CD4-positive, alpha-beta T cell treated with Interleukin-17A for 4 hours (primary cell): ENCODE measurements around the gene ZNF71.
"Not testable (repeated sequence)": the region's sequence is repeated elsewhere in the genome, so short reads cannot be mapped to it uniquely, and the experiment has no call there.

Source experiments
- DNase-seq: peaks from one replicate; pipeline ENCODE4 v3.0.0-alpha.2; 2020; ENCODE audit warnings: mixed read lengths

Gene ZNF71

DNA sequence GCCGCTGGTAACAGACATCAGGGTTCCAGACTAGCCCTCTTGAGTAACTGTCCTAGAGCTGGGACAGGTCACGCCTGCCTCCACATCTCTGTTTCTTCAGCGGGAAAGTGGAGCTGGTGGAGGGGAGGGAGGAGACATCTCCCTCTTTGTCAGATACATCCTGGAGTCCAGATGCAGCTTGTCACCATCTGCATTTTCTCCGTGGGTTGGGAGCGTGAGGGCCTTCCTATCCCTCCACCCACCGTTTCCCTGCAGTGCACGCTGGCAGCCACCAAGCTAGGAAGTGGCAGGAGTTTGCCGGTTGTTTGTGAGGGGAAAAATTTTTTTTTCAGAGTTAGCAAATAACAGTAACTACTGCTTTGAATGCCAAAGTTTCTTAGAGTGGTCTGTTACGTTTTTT lies 27.9 kb downstream of the ZNF71 start:
- no peak for DNase-seq

DNA sequence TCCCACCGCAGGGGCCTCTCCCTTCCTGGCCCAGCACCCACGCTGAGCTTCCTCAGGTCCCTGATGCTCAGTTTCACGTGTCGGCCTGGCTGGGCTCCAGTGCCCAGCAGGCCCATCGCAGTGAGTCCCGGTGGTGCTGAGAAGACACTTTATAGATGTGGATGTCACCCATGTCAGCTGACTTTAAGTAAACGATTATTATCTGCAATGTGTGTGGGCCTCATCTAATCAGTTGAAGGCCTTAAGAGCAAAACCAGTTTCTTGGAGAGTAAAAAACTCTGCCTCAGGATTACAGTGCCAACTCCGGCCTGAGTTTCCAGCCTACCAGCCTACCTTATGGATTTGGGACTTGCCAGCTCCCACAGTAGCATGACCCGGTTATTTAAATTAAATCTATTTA lies 30.6 kb downstream of the ZNF71 start:
- no peak for DNase-seq

DNA sequence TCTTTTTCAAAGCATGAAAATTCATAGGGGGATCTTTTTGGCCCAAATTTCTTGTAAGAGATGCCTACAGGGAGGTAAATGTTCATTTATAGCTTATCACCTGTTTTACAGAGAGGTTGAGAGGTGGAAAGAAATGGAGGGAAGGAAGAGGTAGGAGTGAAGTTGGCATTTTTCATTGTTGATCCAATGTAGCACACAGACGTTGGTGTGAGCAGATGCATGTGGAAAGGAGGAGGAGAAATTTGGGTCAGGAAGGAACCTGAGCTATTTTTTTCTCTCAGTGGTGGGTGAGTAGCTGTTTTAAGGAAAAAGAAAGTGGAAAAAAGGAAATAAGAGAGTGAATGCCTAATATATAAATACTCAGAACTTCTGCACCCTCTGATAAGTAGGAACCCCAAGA lies 37.9 kb downstream of the ZNF71 start:
- no peak for DNase-seq

DNA sequence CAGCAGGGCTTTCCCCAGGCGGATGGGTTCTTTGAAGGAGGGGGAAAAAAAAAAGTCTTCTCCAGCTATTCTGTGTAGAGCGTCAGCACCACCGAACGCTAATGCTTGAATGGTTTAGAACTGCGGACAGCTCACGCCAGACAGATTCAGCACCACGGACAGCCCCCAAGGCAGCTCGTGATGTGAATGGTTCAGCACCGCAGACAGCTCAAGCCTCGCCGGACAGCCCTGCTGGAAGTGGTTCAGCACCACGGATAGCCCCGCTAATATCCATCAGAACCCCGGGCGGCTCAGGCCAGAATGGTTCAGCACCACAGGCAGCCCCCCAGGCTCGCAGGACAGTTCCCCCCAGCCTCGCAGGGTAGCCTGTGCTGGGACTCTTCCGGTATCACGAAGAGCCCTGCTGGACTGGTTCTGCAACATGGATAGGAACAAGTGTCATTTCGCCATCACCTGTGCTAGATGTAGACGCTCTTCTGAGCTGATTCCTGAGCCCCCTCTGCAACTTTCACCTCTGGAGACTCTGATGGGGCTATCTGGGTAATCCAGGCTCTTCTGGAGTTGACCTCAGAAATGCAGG lies 43.0 kb downstream of the ZNF71 start:
- DNase-seq = peak; percentile 8

DNA sequence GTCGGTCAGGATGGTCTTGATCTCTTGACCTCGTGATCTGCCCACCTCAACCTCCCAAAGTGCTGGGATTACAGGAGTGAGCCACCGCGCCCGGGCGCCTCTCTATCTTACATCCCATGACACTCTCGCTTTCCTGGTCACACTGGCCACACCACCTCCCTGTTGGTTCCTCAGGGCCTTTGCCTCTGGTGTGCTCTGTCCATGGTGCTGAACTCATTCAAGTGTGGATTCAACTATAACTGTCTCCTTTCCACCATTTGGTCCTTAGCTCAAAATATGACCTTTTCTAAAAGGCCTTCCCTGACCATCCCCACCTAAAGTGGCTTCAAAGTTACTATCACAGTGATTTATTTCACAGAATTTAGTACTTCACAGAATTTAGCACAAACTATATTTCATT lies 44.1 kb downstream of the ZNF71 start:
- no peak for DNase-seq

DNA sequence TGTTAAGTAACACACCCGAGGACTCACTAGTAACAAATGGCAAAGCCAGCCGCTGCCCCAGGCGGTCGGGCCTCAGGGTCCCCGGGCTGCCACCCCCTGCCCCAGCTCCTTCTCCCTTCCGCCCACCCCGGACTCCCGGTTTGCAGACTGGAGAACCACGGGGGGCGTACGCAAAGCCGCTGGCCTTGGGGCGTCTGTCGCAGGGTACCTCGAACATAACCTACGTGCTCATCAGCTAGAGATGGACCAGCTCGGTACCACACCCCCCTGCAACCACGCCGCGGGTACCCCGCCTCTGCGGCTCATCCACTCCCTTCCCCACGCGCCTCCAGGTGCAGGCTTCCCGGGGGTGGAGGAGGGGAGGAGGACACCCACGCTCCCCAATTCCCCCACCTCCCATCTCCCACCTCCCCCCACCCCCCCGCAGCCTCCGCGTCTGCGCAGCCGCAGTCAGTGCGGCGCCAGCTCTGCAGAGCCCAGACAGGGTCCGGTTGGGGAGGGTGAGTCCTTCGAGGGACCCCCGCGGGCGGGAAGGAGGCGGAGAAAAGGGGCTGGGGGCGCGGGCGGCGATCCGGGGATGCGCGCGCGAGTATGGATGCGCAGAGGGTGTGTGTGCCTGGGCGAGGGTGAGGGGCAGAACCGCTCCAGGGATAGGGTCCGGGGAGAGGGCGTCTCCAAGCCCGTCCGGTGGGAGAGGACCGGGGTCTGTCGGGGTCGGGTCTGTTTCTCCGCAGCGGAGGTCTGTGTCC lies 47.8 kb downstream of the ZNF71 start, which contains the start of gene SMIM17:
Gene SMIM17 (plus strand): TSS at position 449 of the 749 bp plus-strand sequence. CDS start 2,509 bp downstream, outside the sequence.
- no peak for DNase-seq

DNA sequence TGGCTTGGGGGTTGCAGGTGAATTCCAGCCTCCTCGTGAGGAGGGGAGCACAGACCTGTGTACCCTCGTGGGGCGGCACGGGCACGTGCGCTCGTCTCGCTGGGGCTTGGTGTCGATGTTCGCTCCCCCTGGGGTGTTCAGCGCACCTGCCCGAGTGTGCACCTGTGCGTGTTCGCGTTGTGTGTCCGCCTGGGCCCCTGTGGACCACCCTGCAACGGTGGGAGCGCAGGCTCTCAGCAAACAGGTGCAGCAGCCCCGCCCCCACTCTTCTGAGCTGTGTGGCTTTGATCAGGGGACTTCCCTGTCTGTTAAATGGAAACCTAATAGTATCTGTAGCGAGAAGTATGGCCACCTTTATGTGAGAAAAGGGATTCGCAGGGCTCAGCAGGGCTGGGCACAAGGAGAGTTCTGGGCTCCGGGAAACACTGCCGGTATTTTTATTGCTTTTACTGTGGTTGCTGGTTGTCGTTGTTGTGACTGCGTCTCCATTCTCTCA lies 48.4 kb downstream of the ZNF71 start:
- DNase-seq = no peak

DNA sequence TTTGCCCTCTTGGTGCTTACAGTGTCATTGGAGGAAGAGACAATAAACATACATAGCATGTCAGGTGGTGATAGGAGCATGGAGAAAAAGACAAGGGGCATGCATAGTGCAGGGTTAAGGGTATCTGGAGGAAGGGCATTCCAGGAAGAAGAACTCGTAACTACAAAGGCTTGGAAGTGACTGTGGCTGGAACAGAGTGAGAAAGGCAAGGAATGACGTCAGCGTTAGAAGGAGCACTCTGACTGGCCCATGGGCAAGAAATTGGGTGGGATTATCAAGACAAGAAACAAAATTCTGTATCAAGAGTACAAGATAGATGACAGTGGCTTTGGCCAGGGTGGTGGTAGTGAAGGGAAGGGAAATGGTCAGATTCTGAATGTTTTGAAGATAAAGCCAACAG lies 59.0 kb downstream of the ZNF71 start:
- DNase-seq = no peak

DNA sequence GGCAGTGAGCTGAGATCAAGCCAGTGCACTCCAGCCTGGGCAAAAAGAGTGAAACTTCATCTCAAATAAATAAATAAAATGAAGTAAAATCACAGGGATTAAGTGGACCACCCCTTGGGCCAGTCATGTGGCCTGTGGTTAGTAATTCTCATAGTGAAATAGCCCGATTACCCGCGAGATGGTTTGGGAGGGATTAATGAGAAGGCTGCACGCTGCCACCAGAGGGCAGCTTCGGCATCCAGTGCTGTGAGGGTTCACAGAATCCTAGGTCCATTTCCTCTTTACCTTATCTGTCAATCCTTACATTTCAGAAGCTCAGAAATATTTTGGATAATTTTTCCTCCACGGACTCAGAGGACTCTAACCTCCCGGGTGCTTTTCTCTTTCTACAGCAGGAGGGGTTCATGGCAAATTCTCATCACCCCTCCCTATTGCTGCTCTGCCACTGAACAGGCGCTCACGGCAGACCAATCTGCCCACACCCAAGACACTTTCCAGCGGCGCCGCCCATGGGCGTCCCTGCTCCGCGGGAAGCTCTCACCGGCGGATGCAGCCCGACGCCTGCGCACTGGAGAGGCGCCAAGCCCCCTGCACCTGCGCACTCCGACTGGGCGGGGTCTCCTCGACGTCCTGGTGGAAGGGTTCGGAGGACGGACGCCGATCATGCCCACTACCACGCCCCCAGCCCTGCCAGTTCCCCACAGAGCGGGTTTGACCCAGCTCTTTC lies 65.4 kb downstream of the ZNF71 start:
- no peak for DNase-seq

DNA sequence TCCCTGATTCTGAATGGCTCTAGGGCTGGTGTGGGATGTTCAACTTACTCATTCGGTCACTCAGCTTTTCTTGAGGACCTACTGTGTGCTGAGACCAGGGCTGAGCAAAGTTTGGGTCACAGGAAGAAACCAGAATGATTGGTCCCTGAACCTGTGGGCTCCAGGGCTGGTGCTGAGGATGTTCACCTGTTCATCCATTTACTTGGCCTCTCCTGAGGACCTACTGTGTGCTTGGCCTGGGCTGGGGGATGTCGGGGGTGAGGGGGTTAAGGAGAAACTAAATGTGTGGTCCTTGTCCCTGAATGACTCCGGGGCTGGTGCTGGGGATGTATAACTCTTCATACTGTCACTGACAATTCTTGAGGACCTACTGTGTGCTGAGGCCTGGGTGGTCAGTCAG lies 66.1 kb downstream of the ZNF71 start:
- DNase-seq = no peak

DNA sequence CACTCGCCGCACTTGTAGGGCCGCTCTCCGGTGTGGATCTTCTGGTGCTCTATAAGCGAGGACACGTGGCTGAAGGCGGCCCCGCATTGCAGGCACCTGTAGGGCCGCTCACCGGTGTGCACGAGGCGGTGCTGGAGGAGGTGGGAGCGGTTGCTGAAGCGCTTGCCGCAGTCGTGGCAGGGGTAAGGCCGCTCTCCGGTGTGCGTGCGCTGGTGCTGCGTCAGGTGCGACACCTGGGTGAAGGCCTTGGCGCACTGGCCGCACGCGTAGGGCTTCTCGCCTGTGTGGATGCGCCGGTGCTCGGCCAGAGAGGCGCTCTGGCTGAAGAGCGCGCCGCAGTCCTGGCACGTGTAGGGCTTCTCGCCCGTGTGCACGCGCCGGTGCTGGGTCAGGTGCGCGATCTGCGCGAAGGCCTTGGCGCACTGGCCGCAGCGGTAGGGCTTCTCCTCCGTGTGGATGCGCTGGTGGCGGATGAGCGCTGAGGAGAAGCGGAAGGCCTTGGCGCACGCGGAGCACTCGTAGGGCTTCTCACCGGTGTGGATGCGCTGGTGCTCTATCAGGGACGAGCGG lies 68.9 kb downstream of the ZNF71 start:
- DNase-seq = no peak

DNA sequence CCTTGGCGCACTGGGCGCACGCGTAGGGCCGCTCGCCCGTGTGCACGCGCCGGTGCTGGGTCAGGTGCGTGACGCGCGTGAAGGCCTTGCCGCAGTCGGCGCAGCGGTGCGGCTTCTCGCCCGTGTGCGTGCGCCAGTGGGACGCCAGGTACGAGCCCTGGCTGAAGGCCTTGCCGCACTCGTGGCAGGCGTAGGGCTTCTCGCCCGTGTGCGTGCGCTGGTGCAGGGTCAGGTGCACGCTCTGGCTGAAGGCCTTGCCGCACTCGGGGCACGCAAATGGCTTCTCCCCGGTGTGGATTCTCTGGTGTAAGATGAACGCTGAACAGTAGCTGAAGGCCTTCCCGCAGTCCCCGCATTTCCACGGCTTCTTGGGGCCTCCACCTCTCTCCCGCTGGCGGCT lies 69.4 kb downstream of the ZNF71 start:
- no peak for DNase-seq

DNA sequence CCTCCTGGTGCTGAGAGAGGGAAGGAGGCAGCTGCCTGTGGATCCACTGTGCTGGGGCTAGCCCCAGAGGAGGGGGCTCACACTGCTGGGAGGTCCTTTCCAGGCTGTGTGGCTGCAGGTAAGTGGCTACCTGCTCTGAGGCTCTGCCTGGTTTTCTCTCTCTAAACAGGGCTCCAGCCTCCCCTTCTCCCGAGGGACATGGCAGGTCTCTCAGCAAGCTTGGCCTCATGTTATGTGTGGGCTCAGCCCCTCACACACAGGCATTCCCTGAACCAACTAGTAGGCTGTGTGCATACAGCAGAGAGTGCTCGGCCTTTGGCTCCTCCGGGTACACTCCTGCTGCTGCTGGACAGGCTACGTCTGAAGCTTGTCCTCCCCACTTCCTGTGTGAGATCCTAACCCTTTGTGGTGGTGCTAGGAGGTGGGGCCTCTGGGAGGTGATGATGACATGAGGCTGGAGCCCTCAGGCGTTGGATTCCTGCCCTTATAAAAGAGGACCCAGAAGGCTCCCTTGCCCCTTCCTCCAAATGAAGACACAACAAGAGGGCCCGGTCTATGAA lies 72.3 kb downstream of the ZNF71 start:
- no peak for DNase-seq

DNA sequence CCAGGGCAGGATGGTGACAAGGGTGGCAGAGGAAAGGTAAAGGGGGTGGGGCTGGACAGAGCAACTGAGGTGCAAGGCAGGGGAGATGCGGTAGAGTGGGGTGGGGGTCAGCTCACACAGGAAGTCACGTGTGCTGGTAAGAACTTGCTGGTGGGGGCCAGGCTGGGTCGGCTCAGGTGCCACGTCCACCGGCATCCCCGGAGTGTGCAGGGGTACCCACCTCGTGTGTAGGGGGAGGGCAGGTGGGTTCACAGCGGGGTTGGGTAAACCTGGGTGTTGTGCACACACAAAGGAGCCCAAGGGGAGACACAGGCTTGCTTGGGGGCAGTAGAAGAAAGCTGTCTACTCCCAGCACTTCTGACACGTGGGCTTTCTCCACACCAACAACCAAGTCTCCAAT lies 73.6 kb downstream of the ZNF71 start:
- no peak for DNase-seq

DNA sequence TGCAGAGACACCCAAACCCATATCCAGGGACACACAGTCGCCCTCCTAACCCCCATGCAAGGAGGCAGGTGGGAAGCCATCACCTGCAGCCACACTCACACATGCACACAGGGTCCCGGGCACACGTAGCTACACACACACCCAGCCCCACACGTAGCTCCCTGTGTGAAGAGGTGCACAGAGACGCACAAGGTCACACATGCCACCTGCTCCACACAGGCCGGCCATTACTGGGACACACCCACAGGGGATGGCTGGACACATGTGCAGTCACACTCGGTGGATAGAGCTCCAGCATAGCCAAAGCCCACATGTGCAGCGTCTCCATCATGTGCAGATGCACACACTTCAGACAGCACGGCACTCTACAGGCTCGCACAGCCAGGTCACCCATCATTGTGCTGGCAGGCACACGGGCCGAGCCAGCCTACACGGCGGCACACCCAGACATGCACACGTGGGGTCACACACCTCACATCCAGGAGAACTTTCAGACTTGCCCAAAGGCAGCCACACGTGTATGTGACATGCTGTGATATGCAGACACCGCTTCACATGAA lies 75.4 kb downstream of the ZNF71 start:
- DNase-seq = no peak

DNA sequence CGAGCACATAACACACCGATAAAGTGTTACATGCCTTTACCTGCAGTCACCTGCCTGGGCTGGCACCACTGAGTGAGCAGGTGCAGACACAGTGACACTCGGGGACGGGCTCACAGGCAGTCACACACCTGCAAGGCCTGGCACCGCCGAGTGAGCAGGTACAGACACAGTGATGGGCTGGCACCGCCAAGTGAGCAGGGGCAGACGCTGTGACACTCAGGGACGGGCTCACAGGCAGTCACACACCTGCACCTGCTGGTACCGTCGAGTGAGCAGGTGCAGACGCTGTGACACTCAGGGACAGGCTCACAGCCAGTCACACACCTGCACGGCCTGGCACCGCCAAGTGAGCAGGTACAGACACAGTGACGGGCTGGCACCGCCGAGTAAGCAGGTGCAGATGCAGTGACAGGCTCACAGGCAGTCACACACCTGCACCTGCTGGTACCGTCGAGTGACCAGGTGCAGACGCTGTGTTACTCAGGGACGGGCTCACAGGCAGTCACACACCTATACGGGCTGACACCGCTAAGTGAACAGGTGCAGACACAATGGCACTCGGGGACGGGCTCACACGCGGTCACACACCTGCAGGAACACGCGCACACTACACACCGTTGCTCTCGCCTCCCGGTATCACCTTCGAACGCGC lies 76.0 kb downstream of the ZNF71 start:
- DNase-seq = no peak

DNA sequence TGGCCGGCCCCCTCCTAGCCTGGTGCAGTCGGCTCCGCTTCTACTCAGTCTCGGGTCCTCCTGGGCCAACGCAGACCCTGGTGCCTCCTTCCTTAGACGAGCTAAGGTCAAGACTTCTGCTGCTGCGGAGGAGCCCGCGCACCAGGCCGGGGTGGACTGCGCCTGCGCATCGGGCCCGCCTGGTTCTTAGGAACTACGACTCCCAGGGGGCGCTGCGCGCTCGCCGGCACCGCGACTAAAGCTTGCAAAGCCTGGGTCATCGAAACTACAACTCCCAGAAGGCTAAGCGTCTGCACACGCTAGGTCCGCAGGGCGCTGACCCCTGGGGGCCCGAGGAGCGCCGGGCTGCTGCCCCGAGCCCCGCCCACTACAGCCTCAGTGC lies 76.5 kb downstream of the ZNF71 start, which contains the start of gene ZNF835:
Gene ZNF835 (minus strand): TSS at position 145 of the 382 bp plus-strand sequence. CDS start 6,559 bp downstream, outside the sequence.
- peak; percentile 89 for DNase-seq

DNA sequence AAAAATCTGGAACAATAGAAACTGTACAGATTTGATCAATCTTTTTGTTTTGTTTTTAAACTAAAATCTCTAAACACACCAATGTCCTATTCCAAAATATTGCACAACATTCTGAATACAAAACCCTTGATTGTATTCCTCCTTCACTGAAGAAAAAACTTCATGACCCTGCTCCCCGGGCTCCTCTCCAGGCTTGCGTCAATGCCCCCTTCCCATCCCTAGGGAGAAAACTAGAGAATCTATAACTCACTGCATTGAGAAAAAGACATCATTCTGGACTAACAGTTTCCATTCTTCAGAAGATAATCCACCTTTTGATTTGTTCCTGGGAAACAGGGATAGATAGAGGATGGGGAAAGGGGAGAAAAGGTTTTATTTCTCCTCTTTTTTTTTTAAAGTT lies 77.5 kb downstream of the ZNF71 start:
- not testable (repeated sequence) for DNase-seq
